Heart right ventricle (tissue), 16 donors: ENCODE data around the gene MUC5AC. TPM values are rescaled to one million over a fixed set of nuclear protein-coding genes. Genes with fewer than 3 reads are reported as not detected.

Experiments
- ATAC-seq, 8 donors: fragments of 200-7000 bp; cut with Tn5 transposase; one replicate each; pipeline ENCODE4 v1.9.1; 2020; ENCODE audit warnings: mild to moderate bottlenecking in 8 of 8, moderate library complexity in 8 of 8, moderate number of reproducible peaks in 1 of 8
- DNase-seq, 2 donors: peaks; one replicate each; pipeline ENCODE4 v3.0.0-alpha.2; 2020
- H3K27ac ChIP-seq, 10 donors: fragments of 200-600 bp; sonication (generic) in 2 of 10; one replicate each; pipeline versions ENCODE4 v1.5.0 to v1.8.0; 2020 to 2022; ENCODE audit warnings: mild to moderate bottlenecking in 3 of 10
- H3K27me3 ChIP-seq, 7 donors: fragments of 200-600 bp; one replicate each; pipeline ENCODE4 v1.8.0; 2021 to 2022; ENCODE audit warnings: mild to moderate bottlenecking in 2 of 7
- H3K36me3 ChIP-seq, 9 donors: fragments of 200-600 bp; sonication (generic) in 1 of 9; one replicate each; pipeline versions ENCODE4 v1.5.0 to v1.8.0; 2020 to 2022; ENCODE audit warnings: mild to moderate bottlenecking in 2 of 9
- H3K4me1 ChIP-seq, 9 donors: fragments of 200-600 bp; sonication (generic) in 1 of 9; one replicate each; pipeline versions ENCODE4 v1.5.0 to v1.8.0; 2020 to 2022; ENCODE audit warnings: mild to moderate bottlenecking in 4 of 9
- H3K4me3 ChIP-seq, 10 donors: fragments of 200-600 bp; sonication (generic) in 2 of 10; one replicate each; pipeline versions ENCODE4 v1.5.0 to v1.8.0; 2020 to 2022; ENCODE audit warnings: mild to moderate bottlenecking in 7 of 10, moderate library complexity in 2 of 10
- H3K9me3 ChIP-seq, 11 donors: fragments of 200-600 bp in 10 of 11; sonication (generic) in 2 of 11; one replicate each; pipeline versions ENCODE4 v1.5.0 to v1.8.0; 2013 to 2022; ENCODE audit warnings: mild to moderate bottlenecking in 2 of 11, control low read depth in 1 of 11, moderate library complexity in 1 of 11
- CTCF ChIP-seq, 9 donors: fragments of 200-600 bp; sonication (generic) in 2 of 9; IDR thresholded peaks; one replicate each; pipeline versions ENCODE4 v1.5.0 to v1.8.0; 2021 to 2022; ENCODE audit warnings: antibody characterized with exemption in 9 of 9, mild to moderate bottlenecking in 5 of 9, moderate library complexity in 1 of 9
- WGBS, 2 donors: extraction: QIAGEN DNeasy Blood & Tissue Kit; methylation state at CpG; one replicate each; pipeline ENCODE4 v1.1.7; 2013; ENCODE audit warnings: inconsistent platforms in 1 of 2; 5-methylcytosine and 5-hydroxymethylcytosine counted together
- intact Hi-C, 10 donors: fragments of 100-400 bp; cut with DNase I; formaldehyde crosslinking; loops; one replicate each; pipeline versions ENCODE4 v1.11.1 to v1.14.2; 2022
- polyA plus RNA-seq, 2 donors: library from polyadenylated mRNA; stranded (reverse); fragments of 200-250 nt; gene quantifications; one replicate each; pipeline ENCODE4 v1.2.3, GENCODE V29; 2013
- total RNA-seq, 10 donors: library from RNA; stranded (reverse); fragmentation: NEBNext Ultra II Directional in 3 of 10; extraction: Animal tissue kit (Norgen Biotek cat#: 25700) in 3 of 10; gene quantifications; one replicate each; pipeline versions ENCODE4 v1.2.1 to v1.2.4, GENCODE V29; 2021 to 2023
- donor health status: Arrhythmogenic right ventricular cardiomyopathy.
- donor health status: ischemic (EF 13 %, LVEDD 7.1; RV severe dilation, severe dysfunction).
- donor health status: healthy with polysubstance abuse.
- donor health status: DM: no; HTN: yes; CAD: no.
- donor health status: DM: no; HTN: no; CAD: no.
- donor health status: ischemic (EF 25% LVEDD 6.9; RV normal size, moderate dysfunction).
- donor health status: ischemic (EF 25% LVEDD 5.7; RV mildly dilated, moderate dysfunction).
- donor health status: healthy.
- donor health status: DM: yes; HTN: yes; CAD: no.
- donor health status: Ischemic cardiomyopathy.
- donor health status: ischemic (EF 35%, LVEDD 5.7; RV mildly dilated, moderate dysfunction).
- donor health status: nonischemic (EF 11% LVEDD 7.7; RV severe dilation, severe dysfunction).
- donor health status: DM: yes; HTN: yes; CAD: no.
- donor health status: PGD.
- donor health status: ischemic (EF 29% LVEDD 5.4; RV normal size, mild dysfunction).
- donor health status: nonischemic (EF 23%, LVEDD 6.1; RV moderate dilation, normal function).

MUC5AC gene
- total and polyA plus RNA-seq, 12 donors, result not detected

GRCh38 chr11:1201395-1202153 lies 43.8 kb downstream of the MUC5AC start:
- Histone ChIP-seq H3K27ac (no peak overlapping the region), H3K4me3 (no peak overlapping the region), H3K36me3 (no peaks in the 10 kb centered on the region), H3K4me1 (peaks cover 0 to 7% (median 3%) of the 10 kb centered on the region in 9 donors), H3K9me3 (no peaks in the 10 kb centered on the region), H3K27me3 (peaks cover 0 to 61% (median 52%) of the 10 kb centered on the region in 7 donors)
- intact Hi-C loops, result loop anchor here (2.0 to 5.0 kb wide), 6 partner anchors 106 to 376 kb away; partner anchors contain the start of gene TOLLIP (in 1 of the 10)
- DNase-seq, result no peak
- 91 to 92% methylated on average over 4 of the region's 4 CpGs for WGBS, 2 donors
- TF ChIP-seq CTCF (IDR thresholded peaks at IDR 0.05), result no peak
- ATAC-seq, result no peak

DNA sequence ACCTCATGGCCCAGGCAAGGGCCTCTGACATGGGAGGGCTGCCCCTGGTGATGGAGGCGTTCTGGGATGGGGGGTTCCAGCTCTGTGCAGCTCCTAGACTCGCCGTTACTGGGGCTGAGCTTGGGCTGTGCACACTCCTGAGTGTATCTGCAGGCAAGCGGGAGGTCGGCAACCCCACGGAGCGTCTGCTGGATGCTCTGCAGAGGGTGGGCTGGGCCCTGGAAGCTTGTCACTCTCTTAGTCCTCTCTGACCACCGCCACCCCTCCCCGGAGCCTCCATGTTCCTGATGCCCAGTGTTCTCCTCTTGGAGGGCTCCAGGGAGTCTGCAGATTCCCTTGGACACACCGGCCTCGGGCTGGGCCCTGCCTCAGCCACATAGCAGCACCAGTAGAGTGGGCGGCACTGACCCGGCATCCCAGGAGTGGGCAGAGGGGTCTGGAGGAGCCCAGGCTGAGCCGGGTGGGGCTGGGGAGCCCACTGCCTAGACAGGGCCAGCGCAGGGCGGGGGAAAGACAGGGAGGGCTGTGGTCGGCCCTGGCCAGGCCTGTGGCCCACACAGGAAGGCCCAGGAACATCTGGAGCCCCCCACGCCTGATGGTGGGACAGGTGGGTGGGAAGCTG lies 44.5 kb downstream of the MUC5AC start:
- Histone ChIP-seq H3K4me1 (peaks cover 0 to 7% (median 3%) of the 10 kb centered on the region in 9 donors), H3K36me3 (no peaks in the 10 kb centered on the region), H3K4me3 (no peak overlapping the region), H3K9me3 (no peaks in the 10 kb centered on the region), H3K27ac (no peak overlapping the region), H3K27me3 (peaks cover 0 to 54% (median 45%) of the 10 kb centered on the region in 7 donors)
- 51 to 56% methylated on average over 16 to 18 of the region's 18 CpGs for WGBS, 2 donors
- intact Hi-C loops, result loop anchor here (2.0 to 5.0 kb wide), 6 partner anchors 105 to 375 kb away; partner anchors contain the start of gene TOLLIP (in 1 of the 10)
- TF ChIP-seq CTCF (IDR thresholded peaks at IDR 0.05), result no peak
- ATAC-seq (peak in 2 of 8 donors; percentile 22 to 28), DNase-seq (peak in 1 of 2 donors; percentile 10)

GRCh38 chr11:1202776-1203504 lies 45.2 kb downstream of the MUC5AC start:
- H3K27me3 ChIP-seq, result peaks cover 0 to 47% (median 38%) of the 10 kb centered on the region in 7 donors
- 22 to 23% methylated on average over 32 of the region's 32 CpGs for WGBS, 2 donors
- intact Hi-C loops, result loop anchor here (2.0 to 5.0 kb wide), 6 partner anchors 104 to 374 kb away; partner anchors contain the start of gene TOLLIP (in 1 of the 10)

More at GRCh38 chr11:1202776-1203504, 45.2 kb downstream of the MUC5AC start:
- peak; percentile 67 to 85 (median 74) for ATAC-seq
- no peak overlapping the region for H3K27ac ChIP-seq
- H3K4me1 ChIP-seq, result peaks cover 0 to 7% (median 3%) of the 10 kb centered on the region in 9 donors
- peak; percentile 23 to 64 for DNase-seq
- H3K9me3 ChIP-seq, result no peaks in the 10 kb centered on the region
- H3K4me3 ChIP-seq, result no peak overlapping the region
- peak; percentile 86 to 95 (median 92) for TF ChIP-seq CTCF (IDR thresholded peaks at IDR 0.05)
- H3K36me3 ChIP-seq, result no peaks in the 10 kb centered on the region
